PC-3 (cell line): ENCODE data around the gene PRKD2. TPM values are rescaled to one million over a fixed set of nuclear protein-coding genes. Genes with fewer than 3 reads are reported as not detected.

Experiments used
- ATAC-seq: fragments of 200-7000 bp; cut with Tn5 transposase; 2 replicates; pipeline ENCODE4 v1.9.1; 2020; ENCODE audit warnings: mild to moderate bottlenecking, moderate library complexity
- BruUV-seq: library from RNA; stranded (reverse); fragments of 400-500 nt; replicated peaks from 2 replicates; lab custom pipeline; 2021; lab: Mats Ljungman, UMichigan
- CTCF ChIA-PET: fragments of 300-600 bp; sonication (Branson Sonifier 250); formaldehyde crosslinking; loops from one replicate; lab custom pipeline; 2022; ENCODE audit warnings: antibody characterized with exemption; lab: Charles Lee
- POLR2A ChIA-PET: fragments of 300-600 bp; sonication (Branson Sonifier 250); formaldehyde crosslinking; loops from one replicate; lab custom pipeline; 2022; ENCODE audit warnings: antibody characterized with exemption; ENCODE audit not compliant: unreplicated experiment; lab: Charles Lee
- DNase-seq: peaks from one replicate; pipeline ENCODE4 v3.0.0-alpha.2; 2015
- H2AFZ ChIP-seq: fragments of 300-600 bp; sonication (generic); 2 replicates; pipeline ENCODE4 v1.6.0; 2016; ENCODE audit warnings: antibody characterized with exemption, low read length
- H3F3A ChIP-seq: fragments of 300-600 bp; sonication (generic); one replicate; pipeline ENCODE4 v1.6.0; 2017; ENCODE audit warnings: antibody characterized with exemption, low read length, control low read depth, mild to moderate bottlenecking; ENCODE audit not compliant: unreplicated experiment
- H3K27ac ChIP-seq: fragments of 300-600 bp; sonication (generic); 2 replicates; pipeline ENCODE4 v1.5.1; 2016; ENCODE audit warnings: mild to moderate bottlenecking, low read length
- H3K27me3 ChIP-seq: fragments of 300-600 bp; sonication (generic); 2 replicates; pipeline ENCODE4 v1.6.1; 2016; ENCODE audit warnings: low read length, mixed read lengths
- H3K36me3 ChIP-seq: fragments of 300-600 bp; sonication (generic); 2 replicates; pipeline ENCODE4 v1.6.1; 2016; ENCODE audit warnings: low read depth, mixed run types, low read length, mixed read lengths
- H3K4me1 ChIP-seq: fragments of 300-600 bp; sonication (generic); 2 replicates; pipeline ENCODE4 v1.5.1; 2016; ENCODE audit warnings: low read length; ENCODE audit not compliant: insufficient read depth
- H3K4me2 ChIP-seq: fragments of 300-600 bp; sonication (generic); 2 replicates; pipeline ENCODE4 v1.6.0; 2016; ENCODE audit warnings: low read length
- H3K4me3 ChIP-seq: fragments of 300-600 bp; sonication (generic); 2 replicates; pipeline ENCODE4 v1.5.1; 2016; ENCODE audit warnings: mild to moderate bottlenecking, low read length, mixed read lengths
- H3K79me2 ChIP-seq: fragments of 300-600 bp; sonication (generic); 2 replicates; pipeline ENCODE4 v1.6.1; 2017; ENCODE audit warnings: low read length, mixed read lengths
- H3K9ac ChIP-seq: fragments of 300-600 bp; sonication (generic); 2 replicates; pipeline ENCODE4 v1.6.0; 2016; ENCODE audit warnings: mild to moderate bottlenecking, low read length
- H3K9me2 ChIP-seq: fragments of 300-600 bp; sonication (generic); replicated peaks from 2 replicates; pipeline ENCODE4 v1.6.1; 2016; ENCODE audit warnings: mixed run types, low read length, mixed read lengths
- H3K9me3 ChIP-seq: fragments of 300-600 bp; sonication (generic); 2 replicates; pipeline ENCODE4 v1.6.1; 2016; ENCODE audit warnings: low read length, mixed read lengths
- H4K20me1 ChIP-seq: fragments of 300-600 bp; sonication (generic); 2 replicates; pipeline ENCODE4 v1.6.1; 2016; ENCODE audit warnings: low read length, mixed read lengths
- EZH2 ChIP-seq: fragments of 300-600 bp; sonication (generic); IDR thresholded peaks from one replicate; pipeline ENCODE4 v1.6.1; 2017; ENCODE audit warnings: antibody characterized with exemption, mild to moderate bottlenecking, low read length; ENCODE audit not compliant: unreplicated experiment
- EZH2phosphoT487 ChIP-seq: fragments of 300-600 bp; sonication (generic); IDR thresholded peaks from 2 replicates; pipeline ENCODE4 v1.6.1; 2018; ENCODE audit warnings: mild to moderate bottlenecking, antibody characterized with exemption, low read length, borderline replicate concordance
- intact Hi-C: fragments of 100-400 bp; cut with micrococcal nuclease; formaldehyde crosslinking; loops from 2 replicates; pipeline ENCODE4 v1.9.0; 2023
- total RNA-seq: library from RNA; depleted of rRNA; stranded (reverse); fragments of >200 nt; gene quantifications from 2 replicates; pipeline ENCODE4 v1.2.3, GENCODE V29; 2014
- TF ChIP-seq, protein P1 (sequence below): fragments of 300-600 bp; sonication (generic); conservative IDR thresholded peaks from 2 replicates; pipeline ENCODE4 v1.5.1; 2017; ENCODE audit warnings: antibody characterized with exemption, low read depth, mild to moderate bottlenecking, low read length

The PRKD2 gene
- total RNA-seq, 1 experiment from 2014 or later: 24.1 TPM

DNA sequence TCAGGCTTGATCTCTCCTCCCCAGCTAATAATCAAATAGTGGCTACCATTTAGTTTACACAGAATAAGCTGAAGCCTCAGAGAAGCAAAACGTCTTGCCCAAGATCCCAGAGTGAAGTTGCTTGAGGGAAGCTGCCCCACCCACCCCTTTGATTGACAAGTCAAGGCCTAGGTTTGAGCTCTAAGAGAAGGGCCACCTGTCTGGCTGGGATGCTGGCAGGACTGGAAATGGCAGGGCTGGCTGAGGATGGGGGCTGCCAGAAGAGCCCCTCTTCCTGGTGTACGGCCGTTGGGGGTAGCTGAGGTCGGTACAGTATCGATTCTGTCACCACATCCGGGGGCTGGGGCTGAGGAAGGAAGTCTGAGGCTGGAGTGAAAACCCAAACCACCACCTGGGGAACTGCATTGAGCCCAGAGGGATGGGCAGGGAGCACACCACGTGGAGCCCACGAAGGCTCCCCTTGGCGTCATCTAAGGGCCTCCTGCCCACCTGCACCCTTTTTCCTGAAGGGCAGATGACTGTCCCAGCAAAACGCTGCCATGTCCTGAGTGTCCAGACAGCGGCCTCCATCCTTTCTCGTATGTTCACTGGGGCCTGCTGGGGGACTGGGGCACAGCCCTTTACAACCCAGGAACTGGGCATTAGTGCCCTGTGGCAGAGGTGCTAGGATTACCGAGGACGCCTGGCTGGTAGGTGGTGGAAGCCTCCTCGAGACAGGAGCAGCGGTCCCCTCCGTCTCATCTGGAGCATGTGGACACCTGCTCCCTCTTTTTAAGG lies 1.4 kb upstream of the PRKD2 start:
- Histone ChIP-seq H3K4me1 (no peaks in the 10 kb centered on the region; the same call in 1 of the 2 replicates), H2AFZ (no peak overlapping the region), H3K27me3 (no peaks in the 10 kb centered on the region), H3F3A (no peaks in the 10 kb centered on the region), H4K20me1 (no peaks in the 10 kb centered on the region), H3K9me3 (no peaks in the 10 kb centered on the region), H3K9ac (no peak overlapping the region), H3K4me3 (no peak overlapping the region), H3K27ac (no peak overlapping the region), H3K9me2 (no peaks in the 10 kb centered on the region), H3K4me2 (no peak overlapping the region), H3K79me2 (peaks cover 24% of the 10 kb centered on the region), H3K36me3 (peaks cover 10% of the 10 kb centered on the region; the same call in 1 of the 2 replicates)
- DNase-seq (no peak), ATAC-seq (no peak)
- ChIA-PET POLR2A (interaction anchor here (0.5 kb wide), 1 partner anchor 14 kb away, joined by 4 read pairs; no protein-coding TSS in a partner anchor), CTCF (no interaction called here)
- TF ChIP-seq EZH2phosphoT487 (no peak), EZH2 (no peak)
- TF ChIP-seq, protein P1, sequence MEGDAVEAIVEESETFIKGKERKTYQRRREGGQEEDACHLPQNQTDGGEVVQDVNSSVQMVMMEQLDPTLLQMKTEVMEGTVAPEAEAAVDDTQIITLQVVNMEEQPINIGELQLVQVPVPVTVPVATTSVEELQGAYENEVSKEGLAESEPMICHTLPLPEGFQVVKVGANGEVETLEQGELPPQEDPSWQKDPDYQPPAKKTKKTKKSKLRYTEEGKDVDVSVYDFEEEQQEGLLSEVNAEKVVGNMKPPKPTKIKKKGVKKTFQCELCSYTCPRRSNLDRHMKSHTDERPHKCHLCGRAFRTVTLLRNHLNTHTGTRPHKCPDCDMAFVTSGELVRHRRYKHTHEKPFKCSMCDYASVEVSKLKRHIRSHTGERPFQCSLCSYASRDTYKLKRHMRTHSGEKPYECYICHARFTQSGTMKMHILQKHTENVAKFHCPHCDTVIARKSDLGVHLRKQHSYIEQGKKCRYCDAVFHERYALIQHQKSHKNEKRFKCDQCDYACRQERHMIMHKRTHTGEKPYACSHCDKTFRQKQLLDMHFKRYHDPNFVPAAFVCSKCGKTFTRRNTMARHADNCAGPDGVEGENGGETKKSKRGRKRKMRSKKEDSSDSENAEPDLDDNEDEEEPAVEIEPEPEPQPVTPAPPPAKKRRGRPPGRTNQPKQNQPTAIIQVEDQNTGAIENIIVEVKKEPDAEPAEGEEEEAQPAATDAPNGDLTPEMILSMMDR: no peak
- no TSS peak for BruUV-seq
- intact Hi-C loops: no loop called here

DNA sequence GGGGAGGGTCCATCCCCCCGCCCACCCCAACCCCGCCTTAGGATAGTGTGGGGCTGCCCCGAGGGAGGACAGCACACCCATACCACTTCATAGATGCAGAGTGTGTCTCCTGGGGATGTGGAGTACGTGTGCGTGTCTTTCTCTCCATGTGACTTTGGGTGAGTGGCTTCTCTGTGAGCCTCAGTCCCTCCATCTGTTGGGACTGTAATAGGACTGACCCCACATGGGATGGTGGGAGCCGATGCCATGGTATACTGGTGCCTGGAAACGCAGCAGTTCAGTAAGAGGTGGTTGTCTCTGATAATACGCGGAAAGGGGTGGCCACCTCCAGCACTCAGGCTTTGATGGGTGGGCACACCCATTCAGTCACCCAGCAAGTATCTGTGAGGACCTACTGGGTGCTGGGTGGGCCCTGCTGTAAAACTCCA lies 816 bp upstream of the PRKD2 start:
- H3K4me2 ChIP-seq: peak overlapping the region; percentile 98; the same call in 1 of the 2 replicates
- H3K36me3 ChIP-seq: peaks cover 7% of the 10 kb centered on the region; the same call in 1 of the 2 replicates
- H3K4me3 ChIP-seq: peak overlapping the region; percentile 93; the same call in 1 of the 2 replicates
- H4K20me1 ChIP-seq: no peaks in the 10 kb centered on the region
- no peaks in the 10 kb centered on the region for H3K27me3 ChIP-seq
- no peak overlapping the region for H3K27ac ChIP-seq
- DNase-seq (no peak), ATAC-seq (no peak)
- H3K9ac ChIP-seq: no peak overlapping the region
- no TSS peak for BruUV-seq
- intact Hi-C loops: loop anchor here (2.0 kb wide), 1 partner anchor 13 kb away; no protein-coding TSS in a partner anchor
- H3F3A ChIP-seq: no peaks in the 10 kb centered on the region
- ChIA-PET CTCF (no interaction called here), POLR2A (no interaction called here)
- H3K4me1 ChIP-seq: no peaks in the 10 kb centered on the region; the same call in 1 of the 2 replicates
- no peaks in the 10 kb centered on the region for H3K9me2 ChIP-seq
- TF ChIP-seq EZH2phosphoT487 (no peak), EZH2 (no peak)
- TF ChIP-seq, protein P1: no peak
- no peaks in the 10 kb centered on the region for H3K9me3 ChIP-seq
- H2AFZ ChIP-seq: no peak overlapping the region
- H3K79me2 ChIP-seq: peaks cover 24% of the 10 kb centered on the region

DNA sequence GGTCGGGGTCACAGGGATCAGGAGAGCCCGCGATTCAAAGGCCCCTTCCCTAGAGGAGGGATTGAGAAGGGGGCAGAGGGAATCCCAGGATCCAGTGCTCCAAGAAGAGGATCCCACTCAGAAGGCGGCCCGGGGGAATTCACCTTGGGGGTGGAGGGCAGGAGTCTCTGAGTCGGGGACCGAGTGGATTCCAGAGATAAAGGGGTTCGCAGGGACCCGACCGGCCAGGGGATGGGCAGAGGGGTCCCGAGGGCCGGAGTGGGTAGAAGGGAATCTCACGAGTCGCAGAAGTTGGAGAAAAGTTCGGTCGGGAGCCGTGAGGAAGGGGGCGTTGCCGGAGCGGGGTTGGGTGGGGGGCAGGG lies 261 bp downstream of the PRKD2 start:
- peaks cover 24% of the 10 kb centered on the region for H3K79me2 ChIP-seq
- H3F3A ChIP-seq: no peaks in the 10 kb centered on the region
- DNase-seq: no peak
- peak overlapping the region; percentile 74; the same call in 1 of the 2 replicates for H2AFZ ChIP-seq
- H4K20me1 ChIP-seq: no peaks in the 10 kb centered on the region
- POLR2A ChIA-PET: no interaction called here
- TF ChIP-seq, protein P1: no peak
- no peak for TF ChIP-seq EZH2phosphoT487
- TF ChIP-seq EZH2: no peak
- H3K27ac ChIP-seq: no peak overlapping the region
- no peaks in the 10 kb centered on the region for H3K27me3 ChIP-seq
- peak overlapping the region; percentile 98 for H3K4me2 ChIP-seq
- CTCF ChIA-PET: interaction anchor here (0.6 kb wide), 1 partner anchor 12 kb away, joined by 6 read pairs; no protein-coding TSS in a partner anchor
- no peaks in the 10 kb centered on the region for H3K9me2 ChIP-seq
- H3K36me3 ChIP-seq: no peaks in the 10 kb centered on the region; the same call in 1 of the 2 replicates
- H3K9me3 ChIP-seq: no peaks in the 10 kb centered on the region
- H3K4me1 ChIP-seq: no peaks in the 10 kb centered on the region; the same call in 1 of the 2 replicates
- BruUV-seq: no TSS peak
- H3K4me3 ChIP-seq: peak overlapping the region; percentile 93
- intact Hi-C loops: loop anchor here (2.0 kb wide), 1 partner anchor 14 kb away; no protein-coding TSS in a partner anchor
- ATAC-seq: no peak
- H3K9ac ChIP-seq: peak overlapping the region; percentile 85
